Smooth muscle cell (in vitro differentiated cells): ENCODE results near the gene PSMB7. TPM values are rescaled to one million over a fixed set of nuclear protein-coding genes. Genes with fewer than 3 reads are reported as not detected.

ENCODE experiments used
- DNase-seq: peaks from one replicate; lab custom pipeline; 2025; ENCODE audit not compliant: unreplicated experiment; lab: John Stamatoyannopoulos, UW
- H2AFZ ChIP-seq: fragments of 200-600 bp; sonication (generic); 2 replicates; pipeline ENCODE4 v1.6.0; 2016; ENCODE audit warnings: antibody characterized with exemption, low read depth, mild to moderate bottlenecking
- H3F3A ChIP-seq: fragments of 200-600 bp; sonication (generic); 2 replicates; pipeline ENCODE4 v1.6.0; 2017; ENCODE audit warnings: antibody characterized with exemption, low read depth
- H3K27ac ChIP-seq: fragments of 200-600 bp; sonication (generic); 2 replicates; pipeline ENCODE4 v1.5.1; 2016; ENCODE audit warnings: low read depth, mild to moderate bottlenecking
- H3K27me3 ChIP-seq: fragments of 200-600 bp; sonication (generic); 2 replicates; pipeline ENCODE4 v1.6.1; 2016; ENCODE audit warnings: low read depth, mild to moderate bottlenecking
- H3K36me3 ChIP-seq: fragments of 200-600 bp; sonication (generic); 2 replicates; pipeline ENCODE4 v1.5.1; 2016; ENCODE audit warnings: low read depth
- H3K4me1 ChIP-seq: fragments of 200-600 bp; sonication (generic); 2 replicates; pipeline ENCODE4 v1.5.1; 2016; ENCODE audit warnings: low read depth
- H3K4me2 ChIP-seq: fragments of 200-600 bp; sonication (generic); 2 replicates; pipeline ENCODE4 v1.6.0; 2016; ENCODE audit warnings: mild to moderate bottlenecking
- H3K4me3 ChIP-seq: fragments of 200-600 bp; sonication (generic); 2 replicates; pipeline ENCODE4 v1.5.1; 2016; ENCODE audit warnings: mild to moderate bottlenecking
- H3K79me2 ChIP-seq: fragments of 200-600 bp; sonication (generic); 2 replicates; pipeline ENCODE4 v1.6.0; 2016; ENCODE audit warnings: low read depth, mild to moderate bottlenecking
- H3K9ac ChIP-seq: fragments of 200-600 bp; sonication (generic); 2 replicates; pipeline ENCODE4 v1.6.0; 2016; ENCODE audit warnings: low read depth
- H3K9me3 ChIP-seq: fragments of 200-600 bp; sonication (generic); replicated peaks from 2 replicates; pipeline ENCODE4 v1.5.1; 2016; ENCODE audit warnings: low read depth
- H4K20me1 ChIP-seq: fragments of 200-600 bp; sonication (generic); 2 replicates; pipeline ENCODE4 v1.6.0; 2016; ENCODE audit warnings: low read depth
- CTCF ChIP-seq: fragments of 200-600 bp; sonication (generic); IDR thresholded peaks from 2 replicates; pipeline ENCODE4 v1.5.1; 2017; ENCODE audit warnings: borderline replicate concordance, mild to moderate bottlenecking, antibody characterized with exemption; ENCODE audit not compliant: insufficient read depth, poor library complexity, severe bottlenecking
- WGBS: methylation state at CpG from one replicate; pipeline ENCODE4 v1.1.7; 2016; ENCODE audit warnings: low lambda C conversion rate; 5-methylcytosine and 5-hydroxymethylcytosine counted together
- polyA plus RNA-seq: library from polyadenylated mRNA; unstranded; fragments of >200 nt; fragmentation: Nextera tagmentation; extraction: Ambion mirVana; gene quantifications from 2 replicates; pipeline ENCODE4 v1.2.1, GENCODE V29; 2016
- total RNA-seq: library from RNA; depleted of rRNA; stranded (reverse); fragments of >200 nt; gene quantifications from 2 replicates; pipeline ENCODE4 v1.2.3, GENCODE V29; 2014

The PSMB7 gene
- total and polyA plus RNA-seq, 2 experiments from 2014 or later: 246 to 302 TPM

DNA sequence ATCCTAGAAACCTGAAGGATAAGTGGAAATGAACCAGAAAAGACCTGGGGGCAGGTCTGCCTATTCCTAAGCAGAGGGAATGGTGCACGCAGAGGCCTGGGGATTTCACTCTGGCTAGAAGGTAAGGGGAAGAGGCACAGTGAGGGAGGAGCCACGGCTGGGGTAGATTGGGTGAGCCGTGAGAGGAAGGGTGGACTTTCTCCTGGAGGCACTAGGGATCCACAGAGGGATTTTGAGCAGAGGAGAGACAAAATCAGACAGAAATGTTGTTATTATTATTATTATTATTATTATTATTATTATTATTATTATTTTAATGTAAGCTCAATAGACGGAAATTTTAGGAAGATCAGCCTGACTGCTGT, 32.0 kb upstream of the PSMB7 start:
- Histone ChIP-seq H3K4me1 (peaks cover 8% of the 10 kb centered on the region), H3K4me2 (no peak overlapping the region), H2AFZ (no peak overlapping the region), H3K9me3 (no peaks in the 10 kb centered on the region), H3K4me3 (no peak overlapping the region), H4K20me1 (no peaks in the 10 kb centered on the region), H3K27ac (no peak overlapping the region), H3F3A (no peaks in the 10 kb centered on the region), H3K9ac (no peak overlapping the region), H3K27me3 (peaks cover 20% of the 10 kb centered on the region), H3K36me3 (no peaks in the 10 kb centered on the region), H3K79me2 (no peaks in the 10 kb centered on the region)
- no peak for DNase-seq
- WGBS: 72% methylated on average over 4 of the region's 4 CpGs
- no peak for TF ChIP-seq CTCF

DNA sequence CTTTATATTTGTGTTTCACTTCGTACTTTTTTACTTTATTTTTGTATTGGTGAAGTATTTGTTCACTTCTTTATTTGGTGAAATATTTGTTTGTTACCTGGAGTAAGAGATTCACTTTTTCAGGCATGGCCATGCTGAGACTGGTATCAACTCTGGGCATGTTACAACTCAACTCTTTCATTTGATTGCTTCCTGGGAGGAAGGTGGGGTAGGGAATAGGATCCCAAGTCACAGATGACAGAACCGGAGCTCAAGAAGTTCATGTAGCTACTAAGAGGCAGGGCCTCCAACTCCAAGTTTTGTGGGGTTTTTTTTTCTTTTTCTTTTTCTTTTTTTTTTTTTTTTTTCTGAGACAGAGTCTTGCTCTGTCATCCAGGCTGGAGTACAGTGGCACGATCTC, 28.9 kb upstream of the PSMB7 start:
- no peaks in the 10 kb centered on the region for H3K4me1 ChIP-seq
- 87% methylated on average over 3 of the region's 3 CpGs for WGBS
- no peaks in the 10 kb centered on the region for H4K20me1 ChIP-seq
- no peaks in the 10 kb centered on the region for H3K9me3 ChIP-seq
- no peaks in the 10 kb centered on the region for H3F3A ChIP-seq
- H3K27ac ChIP-seq: no peak overlapping the region
- H3K9ac ChIP-seq: no peak overlapping the region
- H3K79me2 ChIP-seq: no peaks in the 10 kb centered on the region
- TF ChIP-seq CTCF: no peak
- H3K4me3 ChIP-seq: no peak overlapping the region
- H2AFZ ChIP-seq: no peak overlapping the region
- no peaks in the 10 kb centered on the region for H3K36me3 ChIP-seq
- no peak overlapping the region for H3K4me2 ChIP-seq
- no peaks in the 10 kb centered on the region for H3K27me3 ChIP-seq
- no peak for DNase-seq

GRCh38 chr9:124443625-124444024, 28.4 kb upstream of the PSMB7 start:
- no peak overlapping the region for H2AFZ ChIP-seq
- WGBS: 83% methylated on average over 2 of the region's 2 CpGs
- H3K79me2 ChIP-seq: no peaks in the 10 kb centered on the region

More at GRCh38 chr9:124443625-124444024, 28.4 kb upstream of the PSMB7 start:
- Histone ChIP-seq H3K36me3 (no peaks in the 10 kb centered on the region), H3K4me2 (no peak overlapping the region), H3K27ac (no peak overlapping the region), H3F3A (no peaks in the 10 kb centered on the region), H3K4me1 (no peaks in the 10 kb centered on the region), H3K4me3 (no peak overlapping the region), H3K9ac (no peak overlapping the region), H4K20me1 (no peaks in the 10 kb centered on the region), H3K27me3 (no peaks in the 10 kb centered on the region), H3K9me3 (no peaks in the 10 kb centered on the region)
- TF ChIP-seq CTCF: no peak
- no peak for DNase-seq
